Fibroblast of pulmonary artery (primary cell): ENCODE results near the gene COX6A2.
"Not testable (repeated sequence)": the region's sequence is repeated elsewhere in the genome, so short reads cannot be mapped to it uniquely, and the experiment has no call there.

Experiments used
- DNase-seq: peaks from one replicate; pipeline ENCODE4 v3.0.0-alpha.2; 2010; ENCODE audit warnings: low read depth
- H3K4me3 ChIP-seq: replicated peaks from 2 replicates; pipeline ENCODE4 v1.5.1; 2011; ENCODE audit warnings: low read depth, mild to moderate bottlenecking, control low read depth, low read length, moderate library complexity
- TF ChIP-seq, protein P1 (sequence below): IDR thresholded peaks from 2 replicates; pipeline ENCODE4 v1.5.1; 2011; ENCODE audit warnings: mild to moderate bottlenecking, control low read depth, low read length, inconsistent platforms; ENCODE audit errors: missing control alignments

COX6A2 gene

DNA sequence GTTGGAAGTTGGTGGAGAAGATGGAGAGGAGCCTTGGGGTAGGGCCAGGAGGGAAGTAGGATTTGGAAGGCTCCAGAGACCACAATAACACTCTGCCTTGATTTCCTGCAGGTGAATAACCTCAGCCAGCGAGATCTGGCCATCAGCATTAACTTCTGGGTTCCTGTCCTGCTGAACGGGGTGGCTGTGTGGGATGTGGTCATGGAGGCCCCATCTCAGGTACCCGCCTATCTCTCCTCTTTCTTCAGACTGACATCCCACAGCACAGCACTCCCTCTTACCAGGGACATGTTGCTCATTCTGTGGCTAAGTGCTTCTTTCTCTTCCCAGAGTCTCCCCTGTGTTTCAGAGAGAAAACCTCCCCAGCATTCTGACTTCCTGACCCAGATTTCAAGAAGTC is 4.9 kb downstream of the COX6A2 start:
- no peak for DNase-seq
- no peak overlapping the region for H3K4me3 ChIP-seq
- TF ChIP-seq, protein P1, sequence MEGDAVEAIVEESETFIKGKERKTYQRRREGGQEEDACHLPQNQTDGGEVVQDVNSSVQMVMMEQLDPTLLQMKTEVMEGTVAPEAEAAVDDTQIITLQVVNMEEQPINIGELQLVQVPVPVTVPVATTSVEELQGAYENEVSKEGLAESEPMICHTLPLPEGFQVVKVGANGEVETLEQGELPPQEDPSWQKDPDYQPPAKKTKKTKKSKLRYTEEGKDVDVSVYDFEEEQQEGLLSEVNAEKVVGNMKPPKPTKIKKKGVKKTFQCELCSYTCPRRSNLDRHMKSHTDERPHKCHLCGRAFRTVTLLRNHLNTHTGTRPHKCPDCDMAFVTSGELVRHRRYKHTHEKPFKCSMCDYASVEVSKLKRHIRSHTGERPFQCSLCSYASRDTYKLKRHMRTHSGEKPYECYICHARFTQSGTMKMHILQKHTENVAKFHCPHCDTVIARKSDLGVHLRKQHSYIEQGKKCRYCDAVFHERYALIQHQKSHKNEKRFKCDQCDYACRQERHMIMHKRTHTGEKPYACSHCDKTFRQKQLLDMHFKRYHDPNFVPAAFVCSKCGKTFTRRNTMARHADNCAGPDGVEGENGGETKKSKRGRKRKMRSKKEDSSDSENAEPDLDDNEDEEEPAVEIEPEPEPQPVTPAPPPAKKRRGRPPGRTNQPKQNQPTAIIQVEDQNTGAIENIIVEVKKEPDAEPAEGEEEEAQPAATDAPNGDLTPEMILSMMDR: no peak

DNA sequence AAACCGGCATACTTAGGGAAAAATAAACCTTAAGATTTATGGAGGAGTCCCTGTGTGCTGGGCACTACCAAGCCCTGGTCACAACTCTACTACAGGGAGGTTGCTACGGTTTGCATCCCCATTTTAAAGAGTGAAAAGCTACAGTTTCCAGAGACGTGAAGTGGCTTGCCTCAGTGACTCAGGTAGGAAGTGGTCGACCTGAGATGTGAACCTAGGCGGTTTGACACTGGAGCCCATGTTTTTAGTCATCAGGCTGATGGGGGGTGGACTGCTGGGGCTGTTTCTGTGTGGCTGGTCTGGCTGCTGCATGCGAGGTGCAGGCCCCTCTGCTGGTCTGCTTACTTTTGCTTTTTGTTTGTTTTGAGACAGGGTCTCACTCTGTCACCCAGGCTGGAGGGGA is 6.6 kb downstream of the COX6A2 start:
- TF ChIP-seq, protein P1: no peak
- no peak overlapping the region for H3K4me3 ChIP-seq
- no peak for DNase-seq

DNA sequence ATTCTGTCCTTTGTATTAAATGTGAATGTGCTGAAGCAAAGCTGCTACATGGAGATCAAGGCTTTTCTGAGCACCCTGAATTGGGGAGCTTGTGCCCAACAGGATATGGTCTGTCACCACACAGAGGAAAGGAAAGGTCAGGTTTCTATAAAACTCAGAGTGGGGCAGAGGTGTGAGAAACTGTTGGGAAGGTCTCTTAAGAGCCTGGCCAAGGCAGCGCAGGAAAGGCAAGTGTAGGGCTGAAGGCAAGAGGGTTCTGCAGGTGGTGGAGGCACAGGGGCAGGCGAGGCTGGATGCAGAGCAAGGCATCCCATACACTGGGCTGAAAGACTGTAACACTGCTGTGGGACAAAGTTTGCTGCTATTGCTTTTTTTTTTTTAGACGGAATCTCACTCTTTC is 8.1 kb downstream of the COX6A2 start:
- TF ChIP-seq, protein P1: no peak
- no peak for DNase-seq
- H3K4me3 ChIP-seq: no peak overlapping the region

DNA sequence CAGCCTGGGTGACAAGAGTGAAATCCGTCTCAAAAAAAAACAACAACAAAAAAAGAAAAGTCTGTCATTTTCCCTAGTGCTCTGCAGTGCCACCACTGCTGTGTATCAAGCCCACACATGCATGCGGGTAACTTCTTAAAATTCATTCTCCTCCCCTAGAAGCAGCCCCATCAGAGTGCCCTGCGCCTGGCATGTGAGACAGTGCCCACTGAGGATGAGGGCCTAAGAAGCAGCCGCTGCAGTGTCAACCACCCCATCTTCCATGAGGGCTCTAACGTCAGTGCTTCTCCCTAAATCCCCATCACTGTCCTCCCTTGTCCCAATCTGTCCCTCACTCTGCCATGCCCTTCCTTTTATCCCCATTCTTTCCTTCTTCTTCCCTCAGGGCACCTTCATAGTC is 10.2 kb downstream of the COX6A2 start:
- TF ChIP-seq, protein P1: no peak
- H3K4me3 ChIP-seq: no peak overlapping the region
- no peak for DNase-seq

DNA sequence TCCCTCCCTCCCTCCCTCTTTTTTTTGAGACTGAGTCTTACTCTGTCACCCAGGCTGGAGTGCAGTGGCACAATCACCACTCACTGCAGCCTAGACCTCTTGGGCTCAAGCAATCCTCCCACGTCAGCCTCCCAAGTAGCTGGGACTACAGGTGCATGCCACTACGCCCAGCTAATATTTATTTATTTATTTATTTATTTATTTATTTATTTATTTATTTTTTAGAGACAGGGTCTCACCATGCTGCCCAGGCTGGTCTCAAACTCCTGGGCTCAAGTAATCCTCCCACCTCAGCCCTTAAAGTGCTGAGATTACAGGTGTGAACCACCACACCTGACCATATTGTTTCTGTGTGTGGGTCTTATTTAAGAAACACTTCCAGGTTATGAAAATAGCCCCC is 11.1 kb downstream of the COX6A2 start:
- H3K4me3 ChIP-seq, DNase-seq: not testable (repeated sequence)

DNA sequence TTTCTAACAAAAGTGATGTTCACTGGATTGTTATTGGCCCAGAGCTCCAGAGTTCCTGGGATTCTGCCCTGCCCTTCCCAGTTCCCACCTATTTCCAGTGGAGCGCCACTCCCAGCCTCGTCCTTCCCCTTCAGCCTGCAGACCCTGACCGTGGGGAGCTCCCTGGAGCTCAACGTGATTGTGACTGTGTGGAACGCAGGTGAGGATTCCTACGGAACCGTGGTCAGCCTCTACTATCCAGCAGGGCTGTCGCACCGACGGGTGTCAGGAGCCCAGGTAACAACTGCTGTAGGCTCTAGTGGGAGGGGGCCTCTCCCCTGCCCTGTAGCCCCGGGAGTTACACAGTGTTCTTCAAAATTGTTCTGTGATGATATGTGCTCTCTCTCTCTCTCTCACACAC is 11.8 kb downstream of the COX6A2 start:
- TF ChIP-seq, protein P1: no peak
- DNase-seq: no peak
- H3K4me3 ChIP-seq: no peak overlapping the region

DNA sequence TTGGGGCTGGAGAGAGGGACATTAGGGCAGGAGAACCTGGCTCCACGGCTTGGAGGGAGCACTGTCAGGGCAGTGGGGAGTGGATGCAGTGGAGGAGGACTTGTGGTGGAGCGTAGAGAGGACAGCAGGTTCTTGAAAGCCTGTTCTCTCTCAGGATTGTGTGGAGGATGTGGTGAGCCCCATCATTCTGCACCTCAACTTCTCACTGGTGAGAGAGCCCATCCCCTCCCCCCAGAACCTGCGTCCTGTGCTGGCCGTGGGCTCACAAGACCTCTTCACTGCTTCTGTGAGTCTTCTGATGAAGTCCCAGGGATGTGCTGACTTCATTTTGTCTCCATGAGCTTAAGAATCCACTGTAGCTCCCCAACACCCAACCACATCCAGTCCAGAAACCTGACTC is 13.5 kb downstream of the COX6A2 start:
- no peak for DNase-seq
- H3K4me3 ChIP-seq: no peak overlapping the region
- TF ChIP-seq, protein P1: no peak

DNA sequence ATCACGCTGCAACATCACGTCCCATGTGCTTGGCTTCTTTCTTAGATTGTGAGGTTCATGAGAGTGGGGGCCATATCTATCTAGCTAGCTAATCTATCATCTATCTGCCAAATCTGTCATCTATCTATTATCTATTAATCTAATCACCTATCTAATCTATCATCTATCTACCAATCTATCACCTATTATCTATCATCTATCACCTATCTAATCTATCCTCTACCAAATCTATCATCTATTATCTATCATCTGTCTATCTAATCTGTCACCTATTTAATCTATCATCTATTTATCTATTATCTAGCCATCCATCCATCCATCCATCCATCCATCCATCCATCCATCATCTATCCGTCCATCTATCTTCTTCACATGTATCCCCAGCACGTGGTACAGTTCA is 14.2 kb downstream of the COX6A2 start:
- DNase-seq: no peak
- no peak overlapping the region for H3K4me3 ChIP-seq
- TF ChIP-seq, protein P1: no peak
